CD4-positive, alpha-beta T cell treated with Interleukin-4 for 4 hours (primary cell): Measurements from ENCODE around the gene MEGF6.

ENCODE experiments used
- DNase-seq: peaks from one replicate; pipeline ENCODE4 v3.0.0-alpha.2; 2020

MEGF6 gene

DNA sequence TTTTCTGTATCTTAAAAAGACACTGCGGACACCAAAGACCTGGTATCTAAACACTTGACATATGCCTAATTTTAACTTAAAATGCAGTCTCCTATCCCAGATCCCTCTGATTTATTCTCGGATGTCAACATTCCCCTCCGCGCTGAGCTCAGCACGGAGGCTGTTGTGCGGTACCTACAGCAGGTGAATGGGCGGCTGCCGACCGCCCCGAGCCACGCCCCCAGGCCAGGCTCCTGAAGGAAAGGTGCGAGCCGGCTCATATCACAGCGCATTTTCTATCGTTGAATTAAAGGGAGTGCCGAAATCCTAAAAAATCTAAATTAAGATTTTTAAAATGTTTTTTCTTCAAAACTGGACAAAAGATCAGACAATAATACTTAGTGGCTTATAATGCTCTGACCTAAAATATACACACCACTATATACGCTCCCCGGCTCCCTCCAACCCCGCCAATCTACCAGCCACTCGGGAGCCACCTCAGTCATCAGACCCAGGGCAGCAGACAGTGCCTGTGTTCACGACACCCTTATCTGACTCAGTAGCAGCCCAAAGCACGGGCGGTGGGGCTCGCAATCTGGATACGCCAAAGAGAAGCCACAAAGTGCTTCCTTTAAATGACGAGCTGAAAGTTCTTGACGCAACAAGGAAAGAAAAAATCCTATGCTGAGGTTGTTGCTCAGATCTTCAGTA lies 34.5 kb upstream of the MEGF6 start:
- no peak for DNase-seq

DNA sequence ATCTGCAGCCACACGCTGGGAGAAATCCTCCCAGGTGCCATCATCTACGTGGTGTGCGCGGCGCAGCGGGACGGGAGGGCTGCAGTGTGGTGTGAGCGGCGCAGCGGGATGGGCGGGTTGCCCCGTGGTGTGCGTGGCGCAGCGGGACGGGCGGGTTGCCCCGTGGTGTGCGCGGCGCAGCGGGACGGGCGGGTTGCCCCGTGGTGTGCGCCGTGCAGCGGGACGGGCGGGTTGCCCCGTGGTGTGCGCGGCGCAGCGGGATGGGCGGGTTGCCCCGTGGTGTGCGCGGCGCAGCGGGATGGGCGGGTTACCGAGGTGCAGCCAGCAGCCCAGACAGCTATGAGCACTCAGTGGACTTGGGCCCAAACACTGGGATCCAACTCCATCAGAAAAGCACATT lies 33.9 kb upstream of the MEGF6 start:
- DNase-seq = no peak

DNA sequence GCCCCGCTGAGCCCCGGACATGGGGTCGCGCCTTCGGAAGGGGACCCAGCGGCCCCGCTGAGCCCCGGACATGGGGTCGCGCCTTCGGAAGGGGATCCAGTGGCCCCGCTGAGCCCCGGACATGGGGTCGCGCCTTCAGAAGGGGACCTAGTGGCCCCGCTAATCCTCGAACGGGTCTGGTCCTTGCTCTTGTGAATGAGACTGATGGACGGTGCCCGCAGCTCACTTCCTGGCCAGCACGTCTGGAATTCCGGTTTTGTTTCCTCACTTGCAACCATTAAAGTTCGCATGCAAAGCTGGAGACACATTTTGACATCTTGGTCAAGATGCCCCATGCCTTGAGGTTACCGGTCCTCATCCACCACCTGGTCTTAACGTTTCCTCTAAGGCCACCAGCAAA lies 33.0 kb upstream of the MEGF6 start:
- no peak for DNase-seq

DNA sequence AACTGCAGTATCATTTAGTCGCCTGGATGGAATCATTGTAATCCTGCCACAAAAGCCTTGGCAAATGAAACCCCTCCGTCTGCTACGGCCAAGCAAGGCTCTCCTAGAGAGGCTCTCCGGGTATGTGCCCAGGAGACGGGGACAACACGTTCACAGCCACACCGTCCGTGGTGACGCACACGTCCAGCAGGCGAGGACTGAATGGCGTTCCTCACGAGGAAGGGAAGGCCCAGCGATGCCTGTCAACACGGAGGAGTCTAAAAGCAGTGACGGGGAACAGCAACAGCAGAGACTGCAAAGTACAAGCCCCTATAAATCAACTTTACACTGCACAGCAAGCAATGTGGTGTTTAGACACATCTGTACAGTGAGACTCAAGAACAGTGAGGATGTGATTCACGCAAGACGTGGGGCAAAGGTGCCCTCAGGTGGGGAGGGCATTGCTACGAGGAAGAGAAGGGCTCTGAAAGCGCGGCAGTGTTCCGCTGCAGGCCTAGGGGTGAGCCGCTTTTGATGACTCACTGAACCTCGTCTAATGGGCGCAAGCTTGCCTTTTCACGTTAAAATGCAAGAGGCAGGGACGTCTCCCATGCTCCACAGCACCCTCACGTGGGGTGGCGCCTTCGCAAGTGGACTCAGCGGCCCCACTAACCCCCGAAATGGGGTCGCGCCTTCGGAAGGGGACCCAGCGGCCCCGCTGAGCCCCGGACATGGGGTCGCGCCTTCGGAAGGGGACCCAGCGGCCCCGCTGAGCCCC lies 31.8 kb upstream of the MEGF6 start:
- no peak for DNase-seq

DNA sequence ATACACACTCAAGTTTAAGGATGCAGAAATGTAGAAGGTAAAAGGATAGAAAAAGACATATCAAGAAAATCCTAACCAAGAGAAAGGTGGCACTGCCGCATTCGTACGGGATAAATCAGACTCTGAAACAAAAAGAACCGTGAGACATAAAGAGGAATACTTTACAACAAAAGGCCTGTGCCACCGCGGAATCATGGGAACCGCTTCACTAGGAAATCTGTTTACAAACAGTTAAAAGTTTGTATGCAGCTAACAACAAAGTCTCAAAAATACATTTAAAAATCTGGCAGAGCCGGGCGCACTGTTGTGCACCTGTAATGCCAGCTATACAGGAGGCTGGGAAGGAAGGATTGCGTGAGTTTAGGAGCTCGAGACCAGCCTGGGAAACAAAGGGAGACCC lies 30.5 kb upstream of the MEGF6 start:
- DNase-seq = no peak

DNA sequence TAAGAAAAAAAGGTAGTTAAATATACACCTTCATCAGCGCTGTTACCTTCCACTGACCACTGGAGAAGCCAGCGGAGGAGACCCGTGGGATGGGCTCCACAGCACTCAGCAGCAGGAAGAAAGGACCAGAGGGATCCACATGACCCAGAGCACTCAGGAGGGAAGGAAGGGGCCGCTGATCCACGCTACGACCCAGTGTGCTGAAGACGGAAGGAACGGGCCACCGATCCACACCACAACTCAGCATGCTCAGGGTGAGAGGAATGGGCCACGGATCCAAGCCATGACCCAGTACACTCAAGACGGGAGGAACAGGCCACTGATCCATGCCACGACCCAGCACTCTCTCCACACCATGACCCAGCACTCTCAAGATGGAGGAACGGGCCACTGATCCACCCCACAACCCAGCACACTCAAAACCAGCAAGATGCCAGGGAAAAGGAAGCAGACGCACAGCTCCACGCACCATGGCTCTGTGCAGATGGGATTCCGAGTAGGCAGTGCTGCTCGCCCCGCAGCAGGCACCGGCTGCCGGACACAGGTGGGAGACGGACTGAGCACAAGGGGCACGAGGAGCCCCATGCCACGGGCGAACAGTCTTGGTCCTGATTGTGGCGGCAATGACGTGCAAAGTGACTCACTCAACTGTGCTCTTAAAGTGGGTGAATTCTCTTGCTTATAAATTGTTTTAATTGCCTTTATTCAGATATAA lies 29.9 kb upstream of the MEGF6 start:
- no peak for DNase-seq

DNA sequence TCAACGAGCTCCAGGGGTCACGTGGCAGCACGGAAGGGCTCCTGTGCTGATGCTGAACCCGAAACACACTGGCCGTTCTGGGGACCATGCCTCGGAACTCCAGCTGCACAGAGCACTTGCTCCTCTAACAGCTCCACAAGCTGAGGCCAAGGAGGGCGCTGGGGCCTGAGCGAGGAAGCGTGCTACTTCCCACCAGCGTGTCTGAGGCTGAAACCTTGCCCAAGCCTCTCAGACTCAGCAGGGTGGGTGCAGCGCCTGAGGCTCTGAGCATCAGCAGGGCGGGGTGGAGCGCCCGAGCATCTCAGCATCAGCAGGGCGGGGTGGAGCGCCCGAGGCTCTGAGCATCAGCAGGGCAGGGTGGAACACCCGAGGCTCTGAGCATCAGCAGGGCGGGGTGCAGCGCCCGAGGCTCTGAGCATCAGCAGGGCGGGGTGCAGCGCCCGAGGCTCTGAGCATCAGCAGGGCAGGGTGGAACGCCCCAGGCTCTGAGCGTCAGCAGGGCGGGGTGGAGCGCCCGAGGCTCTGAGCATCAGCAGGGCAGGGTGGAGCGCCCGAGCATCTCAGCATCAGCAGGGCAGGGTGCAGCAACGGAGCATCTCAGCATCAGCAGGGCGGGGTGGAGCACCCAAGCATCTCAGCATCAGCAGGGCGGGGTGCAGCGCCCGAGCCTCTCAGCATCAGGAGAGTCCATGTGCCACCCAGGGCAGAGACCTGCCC lies 29.0 kb upstream of the MEGF6 start:
- DNase-seq = no peak

DNA sequence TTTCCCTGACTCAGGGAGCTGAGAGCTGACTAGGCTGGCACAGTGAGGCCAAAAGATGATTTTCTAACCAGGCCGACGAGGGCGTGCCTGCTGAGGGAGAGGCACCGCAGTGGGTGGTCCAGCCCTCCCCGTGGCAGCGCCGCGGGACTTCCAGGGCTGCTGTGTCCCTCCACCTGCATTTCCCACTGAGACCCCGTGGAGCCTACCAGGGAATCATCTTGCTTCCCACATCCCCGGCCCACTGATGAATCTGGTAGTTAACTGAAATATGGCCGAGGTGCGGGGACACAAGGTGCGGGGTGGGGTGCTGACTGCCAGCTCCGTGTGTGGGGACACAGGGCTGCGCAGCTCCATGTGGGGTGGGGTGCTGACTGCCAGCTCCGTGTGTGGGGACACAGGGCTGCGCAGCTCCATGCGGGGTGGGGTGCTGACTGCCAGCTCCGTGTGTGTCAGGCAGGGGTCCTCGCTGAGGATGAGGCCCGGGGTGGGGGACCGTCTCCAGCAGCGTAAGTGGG lies 28.1 kb upstream of the MEGF6 start:
- no peak for DNase-seq

DNA sequence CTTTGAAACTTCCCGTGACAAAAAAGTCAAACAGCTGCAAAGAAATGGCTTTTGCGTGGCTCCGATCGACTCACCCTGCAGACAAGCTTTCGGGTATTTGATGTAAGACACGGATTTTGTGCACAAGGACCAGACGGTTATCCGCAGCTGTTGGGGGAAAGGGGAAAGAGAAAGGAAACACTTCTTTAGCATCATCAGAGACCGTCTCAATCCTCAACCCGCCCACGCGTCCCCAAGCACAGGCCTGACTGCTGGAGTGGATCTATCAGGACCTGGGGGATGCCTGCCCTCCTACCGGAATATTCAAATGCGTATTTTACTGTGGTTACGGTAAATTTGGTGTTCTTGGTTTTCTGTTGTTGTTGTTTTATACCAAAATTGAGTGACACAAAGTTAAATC lies 27.4 kb upstream of the MEGF6 start:
- DNase-seq = no peak

DNA sequence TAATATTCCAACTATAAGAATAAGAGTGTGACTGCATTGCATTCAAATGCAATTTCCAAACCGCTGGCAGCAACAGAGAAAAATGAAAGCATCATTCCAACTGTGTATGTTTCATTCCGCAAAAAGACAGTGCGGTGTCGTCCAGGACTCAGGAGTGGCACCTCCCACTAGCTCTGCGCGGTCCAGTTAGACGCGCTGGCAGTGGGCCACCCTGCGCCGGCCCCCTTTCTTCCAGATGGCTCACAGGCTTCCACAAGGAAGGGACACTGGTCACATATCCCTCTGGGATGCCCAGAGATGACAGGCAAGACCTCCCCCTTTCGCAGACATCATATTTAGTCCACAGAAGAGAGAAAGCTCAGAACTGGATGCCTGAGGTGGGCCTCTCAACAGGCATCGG lies 26.7 kb upstream of the MEGF6 start:
- no peak for DNase-seq

DNA sequence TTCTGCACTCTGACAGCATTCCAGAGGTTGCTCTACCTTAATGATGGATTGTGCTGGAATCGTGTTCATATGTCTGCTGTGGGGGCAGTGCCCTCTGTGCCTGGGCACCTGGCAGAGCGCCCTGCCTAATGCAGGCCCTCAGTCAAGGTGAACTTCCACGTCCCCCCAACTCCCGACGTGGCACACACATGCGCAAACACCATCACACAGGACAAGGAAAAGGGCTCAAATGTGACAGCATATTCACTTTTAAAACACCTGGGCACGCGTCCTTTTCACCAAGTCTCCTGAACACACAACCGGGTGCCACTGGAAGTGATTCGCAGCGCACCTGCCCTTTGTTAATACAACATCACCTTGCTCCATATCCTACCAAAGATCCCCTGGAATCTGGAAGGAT lies 25.2 kb upstream of the MEGF6 start:
- no peak for DNase-seq

DNA sequence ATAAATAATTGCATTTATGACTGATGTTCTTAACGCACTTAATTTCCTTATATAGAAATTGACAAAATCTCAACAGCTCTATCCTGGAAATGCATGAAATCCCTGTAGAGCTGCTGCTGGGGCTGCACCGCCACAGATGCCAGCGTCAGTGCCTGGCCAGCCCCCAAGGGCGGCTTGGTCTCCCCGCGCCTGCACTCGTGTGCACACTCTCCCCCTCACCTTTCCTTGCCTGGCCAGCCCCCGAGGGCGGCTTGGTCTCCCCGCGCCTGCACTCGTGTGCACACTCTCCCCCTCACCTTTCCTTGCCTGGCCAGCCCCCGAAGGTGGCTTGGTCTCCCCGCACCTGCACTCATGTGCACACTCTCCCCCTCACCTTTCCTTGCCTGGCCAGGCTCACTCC lies 24.8 kb upstream of the MEGF6 start:
- no peak for DNase-seq

DNA sequence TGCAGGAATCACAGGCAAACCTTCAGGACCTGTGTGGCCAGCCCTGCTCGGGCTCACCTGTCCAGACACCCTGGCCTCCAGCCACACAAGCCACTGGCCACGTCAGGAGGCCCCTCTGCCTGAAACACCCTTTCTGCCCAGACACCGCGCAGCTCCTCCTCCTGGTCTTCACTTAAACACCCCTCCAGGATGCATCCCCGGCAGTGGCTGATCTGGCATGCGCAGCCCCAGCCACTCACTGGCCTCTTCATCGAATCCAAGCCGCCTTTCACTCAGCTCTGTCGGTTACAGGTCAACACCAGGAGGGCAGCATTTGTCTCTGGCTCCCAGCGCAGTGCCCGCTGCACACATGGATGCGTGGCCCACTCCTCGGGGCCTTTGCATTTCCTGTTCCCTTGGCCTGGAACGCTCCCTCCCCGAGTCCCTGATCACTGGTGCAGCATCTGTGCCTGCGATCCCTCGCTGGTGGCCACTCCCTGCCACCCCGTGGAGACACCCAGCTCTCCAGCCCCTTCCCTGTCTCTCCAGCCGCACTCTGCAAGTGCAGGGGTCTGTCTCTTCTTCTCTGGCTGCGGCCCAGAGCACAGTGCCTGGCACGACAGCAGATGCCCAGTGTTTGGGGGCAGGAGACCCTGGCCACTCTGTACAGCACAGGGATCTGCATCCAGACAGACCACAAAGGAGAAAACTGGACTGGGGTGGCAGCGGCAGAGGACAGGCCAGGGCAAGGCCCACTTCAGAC lies 22.9 kb upstream of the MEGF6 start:
- no peak for DNase-seq

DNA sequence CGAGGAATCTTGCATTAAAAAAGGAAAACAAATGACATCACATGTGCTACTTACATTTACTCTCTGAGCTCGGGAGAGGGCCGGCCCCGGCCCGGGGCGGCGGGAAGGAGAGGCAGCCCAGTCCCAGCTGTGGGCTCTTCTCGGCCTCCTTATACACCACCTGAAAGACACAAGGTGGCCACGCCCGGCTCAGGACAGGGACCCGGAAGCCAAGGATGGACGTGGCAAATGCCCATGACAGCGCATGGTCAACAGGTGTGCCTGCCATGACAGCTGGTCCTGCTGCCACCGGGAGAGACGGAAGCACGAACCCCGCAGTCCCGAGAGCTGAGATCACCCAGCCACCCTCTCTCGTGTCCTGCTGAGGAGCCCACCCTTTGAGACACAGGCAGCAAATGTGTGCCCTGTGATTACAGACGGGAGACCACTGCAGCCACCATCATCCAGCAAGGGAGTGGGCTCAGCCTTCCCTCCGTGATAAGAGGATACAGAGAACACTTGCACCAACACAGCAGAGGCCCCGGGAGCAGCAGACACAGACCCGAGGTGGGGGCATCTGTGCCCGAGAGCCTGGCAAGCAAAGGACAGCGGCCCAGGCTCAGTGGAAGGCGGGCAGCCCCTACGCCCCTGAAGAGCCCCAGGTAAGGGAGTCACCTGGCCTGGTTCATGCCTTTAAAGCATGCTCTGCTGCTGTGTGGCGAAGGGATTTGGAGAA lies 22.2 kb upstream of the MEGF6 start:
- DNase-seq = no peak

DNA sequence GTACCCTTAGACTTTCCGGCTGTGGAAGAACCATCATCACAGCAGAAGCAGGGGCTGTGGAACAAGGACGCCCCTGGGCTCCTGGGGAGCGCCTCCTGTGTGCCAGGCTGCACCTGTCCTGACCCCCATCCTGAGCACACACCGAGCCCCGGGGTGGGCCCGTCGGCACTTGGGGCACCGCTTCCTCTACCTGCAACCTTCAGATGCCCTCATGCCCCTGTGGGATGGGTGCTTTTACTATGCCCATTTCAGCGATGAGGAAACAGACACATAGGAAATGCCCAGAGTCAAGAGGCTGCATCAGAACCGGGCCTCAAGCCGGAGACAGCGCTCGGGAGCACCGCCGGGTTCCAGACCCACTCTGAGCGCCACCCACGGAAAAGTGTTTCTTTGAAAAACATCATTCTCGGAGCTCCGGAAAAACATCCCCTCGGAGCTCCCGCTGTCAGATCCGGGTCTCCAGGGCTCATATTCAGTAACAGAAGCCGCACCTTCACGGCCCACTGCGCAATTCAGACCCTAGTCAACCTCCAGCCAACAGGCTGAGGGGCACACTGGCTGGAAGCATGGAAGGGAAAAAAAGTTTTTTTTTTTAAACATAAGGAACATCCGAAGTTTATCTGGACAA lies 21.5 kb upstream of the MEGF6 start:
- no peak for DNase-seq

DNA sequence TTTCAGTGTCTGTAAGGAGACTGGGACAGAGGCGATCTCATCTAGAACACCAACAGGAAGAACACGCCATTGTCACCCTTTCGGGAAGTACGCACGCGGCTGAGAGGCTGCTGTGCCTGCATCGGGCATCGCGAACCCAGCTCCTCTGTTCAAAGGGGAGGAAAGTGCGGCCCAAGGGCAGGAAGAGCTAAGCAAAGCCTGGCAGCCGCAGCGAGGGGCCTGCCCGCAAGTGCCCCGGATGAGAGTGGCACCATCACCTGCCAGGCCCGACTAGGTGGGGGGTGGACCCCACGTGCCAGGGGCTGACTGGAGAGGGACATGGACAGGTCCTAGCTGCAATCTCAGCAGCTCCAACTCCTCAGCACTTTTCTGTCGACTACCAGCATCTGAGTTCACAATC lies 21.0 kb upstream of the MEGF6 start:
- no peak for DNase-seq

DNA sequence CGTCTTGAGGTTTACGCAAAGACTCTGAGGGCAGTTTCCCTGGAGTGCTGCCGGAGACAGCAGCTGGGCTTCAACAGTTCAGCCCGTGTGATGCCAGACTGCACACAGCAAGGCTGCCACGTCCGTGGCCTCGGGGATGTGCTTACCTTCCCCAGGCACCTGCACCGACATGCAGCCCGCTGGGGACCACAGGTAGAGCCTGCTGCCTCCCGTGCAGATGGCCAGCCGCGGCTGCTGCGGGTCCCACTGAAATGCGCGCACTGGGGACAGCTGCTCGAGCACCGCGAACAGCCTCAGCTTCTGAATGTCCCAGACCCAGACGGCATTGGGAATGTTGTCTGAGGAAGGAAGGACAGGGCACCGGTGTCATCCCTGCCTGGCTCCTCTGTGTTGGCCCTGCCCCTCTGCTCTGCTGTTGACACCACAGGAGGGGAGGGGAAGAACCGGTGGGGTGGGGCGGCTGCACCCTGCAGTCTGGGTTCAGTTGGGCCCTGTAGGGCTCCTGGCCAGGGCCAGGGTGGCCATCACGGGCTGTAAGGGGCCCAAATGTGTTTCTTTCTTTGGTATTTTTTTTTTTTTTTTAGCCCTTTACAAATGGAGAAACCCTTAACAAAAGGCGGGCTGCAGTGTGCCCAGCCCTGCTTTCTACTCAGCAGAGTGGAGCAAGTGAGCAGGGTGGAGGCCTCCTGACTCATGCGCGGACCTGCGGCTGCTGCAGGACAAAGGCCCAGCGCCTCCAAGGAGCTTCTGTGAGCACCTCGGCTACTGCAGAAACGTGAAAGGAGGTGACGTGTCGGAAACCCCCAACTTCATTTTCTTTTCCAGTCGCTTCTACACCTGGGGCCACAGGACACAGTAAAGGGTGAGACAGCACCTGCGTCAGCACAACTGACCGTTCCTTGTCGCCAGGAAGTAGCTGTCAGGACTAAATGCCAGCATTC lies 20.3 kb upstream of the MEGF6 start:
- DNase-seq = no peak

DNA sequence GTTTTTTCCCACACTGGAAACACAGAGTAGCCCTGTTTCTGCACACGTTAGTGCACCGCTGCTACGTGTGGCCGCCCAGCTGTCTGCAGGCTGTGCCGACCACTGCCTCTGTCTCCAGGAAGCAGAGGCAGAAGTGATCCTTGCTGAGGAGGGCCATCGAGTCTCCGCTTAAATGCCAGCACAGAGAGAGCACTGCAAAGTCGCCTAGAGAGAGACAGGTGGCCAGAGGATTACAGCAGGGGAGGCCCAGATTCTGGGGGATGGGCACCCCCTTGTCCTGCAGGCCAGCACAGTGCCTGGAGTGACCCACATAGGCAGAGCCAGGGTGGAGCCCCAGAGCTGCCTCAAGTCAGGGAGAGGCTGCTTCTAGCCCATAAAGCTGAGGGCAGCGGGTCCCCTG lies 19.6 kb upstream of the MEGF6 start:
- DNase-seq = no peak

DNA sequence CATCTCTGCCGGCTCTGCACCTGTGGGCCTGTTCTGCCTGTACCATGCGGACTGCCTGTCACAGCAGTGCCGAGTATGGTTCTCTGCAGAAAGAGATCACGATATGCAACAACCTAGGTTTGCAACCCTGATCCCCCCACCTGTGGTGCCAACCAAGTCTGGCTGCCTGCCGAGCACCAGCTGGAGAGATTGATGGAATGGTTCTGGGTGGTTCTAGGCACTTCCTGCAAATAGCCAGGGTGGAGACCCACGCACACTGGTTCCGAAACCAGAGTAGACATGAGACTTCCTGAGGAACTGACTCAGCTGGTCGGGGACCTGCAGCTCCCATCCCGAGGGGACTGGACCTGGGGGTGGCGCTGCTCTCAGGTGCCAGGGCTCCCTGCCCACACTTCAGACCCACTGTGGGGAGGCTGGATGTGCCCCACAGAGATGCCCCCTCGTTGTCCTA lies 18.9 kb upstream of the MEGF6 start:
- DNase-seq = no peak

DNA sequence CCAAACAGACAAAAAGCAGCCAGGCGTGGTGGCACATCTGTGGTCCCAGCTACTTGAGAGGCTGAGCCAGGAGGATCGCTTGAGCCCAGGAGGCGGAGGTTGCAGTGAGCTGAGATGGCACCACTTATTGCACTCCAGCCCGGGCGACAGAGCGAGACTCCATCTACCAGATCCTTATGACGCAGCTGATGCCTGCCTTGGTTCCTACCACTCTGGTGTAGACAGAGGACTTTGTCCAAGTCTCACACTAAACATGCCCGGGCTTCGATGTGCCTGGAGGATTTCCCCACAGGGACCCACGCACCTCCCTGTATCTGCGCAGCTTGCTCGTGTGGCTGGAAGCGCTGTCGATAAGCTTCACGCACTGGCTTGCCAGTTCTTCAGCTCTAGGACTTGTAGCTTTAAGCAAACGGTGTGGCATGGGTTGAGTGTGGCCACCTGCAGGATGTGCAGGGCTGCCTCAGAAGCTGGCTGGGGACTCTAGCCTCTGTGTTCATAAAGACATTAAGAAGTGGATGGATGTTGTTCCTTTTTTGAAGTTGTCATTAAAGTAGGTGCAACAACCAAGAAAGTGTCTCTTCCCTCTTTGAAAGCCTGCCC lies 18.4 kb upstream of the MEGF6 start:
- DNase-seq = no peak
